ENCODE data around the gene COL19A1.

- TF ChIP-seq CTCF (IDR thresholded peaks at IDR 0.05), result no peak
- TF ChIP-seq POLR2AphosphoS5 (IDR thresholded peaks at IDR 0.05; ENCODE audit: low read depth, low read length), result no peak
- TF ChIP-seq REST (IDR thresholded peaks at IDR 0.05; ENCODE audit: insufficient read depth in 1 of 2, low read depth in 2 of 2, low read length in 1 of 2), result no peak
- no peak for TF ChIP-seq TCF7L2 (IDR thresholded peaks at IDR 0.05; ENCODE audit: low read depth, low read length)
- TF ChIP-seq SIN3A (IDR thresholded peaks at IDR 0.05; ENCODE audit: borderline replicate concordance, insufficient read depth, low read depth, low read length), result no peak
Measured at GRCh38 chr6:69900869-69901268, 34.5 kb downstream of the COL19A1 start.
